Left colon (tissue), 2 donors: ENCODE data around the gene PRDX2. TPM values are rescaled to one million over a fixed set of nuclear protein-coding genes. Genes with fewer than 3 reads are reported as not detected.

Experiments used
- microRNA-seq, 2 donors: library from miRNA; unstranded; fragments of <30 nt; microRNA quantifications; one replicate each; pipeline versions ENCODE4 v1.1.0 to v1.2.0, GENCODE V29; 2020
- total RNA-seq, 2 donors: library from RNA; stranded (reverse); fragmentation: NEBNext Ultra II Directional; extraction: Animal tissue kit (Norgen Biotek cat#: 25700); gene quantifications; one replicate each; pipeline ENCODE4 v1.2.1, GENCODE V29; 2021
- donor health status: DM: no; HTN: no; CAD: no.
- donor health status: DM: yes; HTN: yes; CAD: no.

PRDX2 gene
- total RNA-seq, 2 donors from 2014 or later = 249 to 298 TPM

Small RNA genes lying within 50 kb of the gene (microRNA-seq; reads per million reads assigned to microRNA genes)
- gene MIR5684 = 0 to 0.53 reads per million in 2 donors

Other genes with a start within 250 kb of the PRDX2 start
- gene ZNF490, start 191.0 kb downstream of the PRDX2 start, total RNA-seq = 10 to 100 TPM in 1 of 2 donors, 1 to 10 TPM in 1; 7.6 to 10.1 TPM
- 10 to 100 TPM; 21.7 to 22.6 TPM for gene ZNF791, start 190.9 kb downstream of the PRDX2 start, total RNA-seq
- 100 to 1,000 TPM in 1 of 2 donors, 10 to 100 TPM in 1; 77.9 to 116 TPM for gene MAN2B1, start 135.1 kb downstream of the PRDX2 start, total RNA-seq
- 1 to 10 TPM; 6.6 to 8.3 TPM for gene WDR83, start 135.0 kb downstream of the PRDX2 start, total RNA-seq
- gene DHPS, start 119.9 kb downstream of the PRDX2 start, total RNA-seq = 10 to 100 TPM; 68.4 to 74.7 TPM
- not detected for gene GNG14, start 113.8 kb downstream of the PRDX2 start, total RNA-seq
- 1 to 10 TPM; 6.2 to 7.0 TPM for gene FBXW9, start 105.2 kb downstream of the PRDX2 start, total RNA-seq
- gene TNPO2, start 77.9 kb downstream of the PRDX2 start, total RNA-seq = 10 to 100 TPM; 39.5 to 74.0 TPM
- gene TRIR, start 67.1 kb downstream of the PRDX2 start, total RNA-seq = 100 to 1,000 TPM; 144 to 162 TPM
- gene GET3, start 64.3 kb downstream of the PRDX2 start, total RNA-seq = 10 to 100 TPM; 50.1 to 56.5 TPM
- 100 to 1,000 TPM; 139 to 207 TPM for gene BEST2, start 50.0 kb downstream of the PRDX2 start, total RNA-seq
- gene HOOK2, start 26.2 kb downstream of the PRDX2 start, total RNA-seq = 10 to 100 TPM; 58.3 to 83.1 TPM
- 100 to 1,000 TPM; 169 to 314 TPM for gene JUNB, start 10.3 kb downstream of the PRDX2 start, total RNA-seq
- 1 to 10 TPM; 3.2 to 4.4 TPM for gene THSD8, start 269 bp upstream of the PRDX2 start, total RNA-seq
- 10 to 100 TPM in 1 of 2 donors, 1 to 10 TPM in 1; 5.7 to 10.9 TPM for gene RNASEH2A, start 4.8 kb upstream of the PRDX2 start, total RNA-seq
- under 1 TPM in 1 of 2 donors, not detected in 1; 0.49 TPM for gene RTBDN, start 32.8 kb upstream of the PRDX2 start, total RNA-seq
- gene MAST1, start 36.7 kb upstream of the PRDX2 start, total RNA-seq = 1 to 10 TPM in 1 of 2 donors, under 1 TPM in 1; 0.82 to 1.4 TPM
- gene DNASE2, start 79.6 kb upstream of the PRDX2 start, total RNA-seq = 10 to 100 TPM; 27.7 to 39.4 TPM
- not detected for gene KLF1, start 85.4 kb upstream of the PRDX2 start, total RNA-seq
- gene GCDH, start 89.4 kb upstream of the PRDX2 start, total RNA-seq = 10 to 100 TPM; 20.8 to 22.8 TPM
- not detected for gene SYCE2, start 117.5 kb upstream of the PRDX2 start, total RNA-seq
- gene FARSA, start 131.9 kb upstream of the PRDX2 start, total RNA-seq = 10 to 100 TPM; 42.4 to 61.2 TPM
- 100 to 1,000 TPM; 550 to 739 TPM for gene CALR, start 136.8 kb upstream of the PRDX2 start, total RNA-seq
- gene RAD23A, start 144.1 kb upstream of the PRDX2 start, total RNA-seq = 10 to 100 TPM; 70.9 to 80.3 TPM
- 10 to 100 TPM; 13.1 to 17.5 TPM for gene GADD45GIP1, start 155.4 kb upstream of the PRDX2 start, total RNA-seq
- under 1 TPM; 0.18 to 0.50 TPM for gene DAND5, start 167.8 kb upstream of the PRDX2 start, total RNA-seq
- 10 to 100 TPM; 49.8 to 61.7 TPM for gene NFIX, start 193.7 kb upstream of the PRDX2 start, total RNA-seq